ENCODE data around the gene LRRC36.

LRRC36 gene

DNA sequence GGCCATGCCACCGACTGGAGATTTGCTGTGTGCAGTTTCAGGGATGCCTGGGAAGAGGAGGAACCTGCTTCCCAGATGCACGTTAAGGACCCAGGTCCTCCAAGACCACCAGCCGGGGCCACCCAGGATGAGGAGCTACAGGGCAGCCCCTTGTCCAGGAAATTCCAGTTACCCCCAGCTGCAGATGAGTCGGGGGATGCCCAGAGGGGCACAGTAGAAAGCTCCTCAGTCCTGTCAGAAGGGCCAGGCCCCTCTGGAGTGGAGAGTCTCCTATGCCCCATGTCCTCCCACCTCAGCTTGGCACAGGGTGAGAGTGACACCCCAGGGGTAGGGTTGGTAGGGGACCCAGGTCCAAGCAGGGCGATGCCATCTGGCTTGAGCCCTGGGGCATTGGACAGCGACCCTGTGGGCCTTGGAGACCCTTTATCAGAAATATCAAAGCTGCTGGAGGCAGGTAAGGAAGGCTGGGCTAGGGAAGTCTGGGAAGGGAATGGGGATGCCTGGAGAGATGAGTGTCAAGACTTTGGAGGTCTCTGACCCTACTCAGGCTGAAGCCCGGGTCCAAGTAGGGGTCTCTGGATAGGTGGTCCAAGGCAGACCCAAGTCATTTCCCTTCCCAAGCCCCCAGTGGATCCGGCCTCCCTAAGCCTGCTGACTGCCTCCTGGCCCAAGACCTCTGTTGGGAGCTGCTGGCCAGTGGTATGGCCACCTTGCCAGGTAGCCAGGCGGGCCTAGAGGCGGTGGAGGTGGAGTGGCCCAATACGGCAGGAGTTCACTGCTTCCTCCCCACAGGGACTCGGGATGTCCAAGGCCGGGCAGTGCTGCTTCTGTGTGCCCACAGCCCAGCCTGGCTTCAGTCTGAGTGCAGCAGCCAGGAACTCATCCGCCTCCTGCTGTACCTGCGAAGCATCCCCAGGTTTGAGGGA is 46.3 kb upstream of the LRRC36 start:
- Histone ChIP-seq H3K4me1 (ENCODE audit: control extremely low read depth in 1 of 4, control insufficient read depth in 4 of 4, insufficient read depth in 4 of 4, low read length in 3 of 4) (peaks cover 0 to 21% (median 20%) of the 10 kb centered on the region in 4 experiments), H3K9me3 (ENCODE audit: control extremely low read depth in 1 of 5, control insufficient read depth in 4 of 5, insufficient read depth in 2 of 5, low read depth in 1 of 5, low read length in 4 of 5) (no peaks in the 10 kb centered on the region), H3K4me3 (ENCODE audit: control insufficient read depth in 1 of 7, extremely low read depth in 1 of 7, insufficient read depth in 4 of 7, low read depth in 2 of 7, low read length in 6 of 7) (peak overlapping the region in 1 of 7 experiments; percentile 76), H3K36me3 (ENCODE audit: control insufficient read depth in 4 of 4, insufficient read depth in 4 of 4, low read length in 3 of 4) (peaks cover 3 to 17% (median 7%) of the 10 kb centered on the region in 4 experiments), H3K27ac (ENCODE audit: insufficient read depth in 1 of 2, low read depth in 1 of 2, low read length in 2 of 2, poor library complexity in 1 of 2, severe bottlenecking in 2 of 2) (no peak overlapping the region), H3K27me3 (replicated peaks in 2 of 5; ENCODE audit: control insufficient read depth in 4 of 5, insufficient read depth in 5 of 5, low read length in 4 of 5) (no peaks in the 10 kb centered on the region)
- ChIA-PET CTCF (interaction anchor here (1.0 to 2.4 kb wide), 12 partner anchors 10 to 190 kb away, joined by 3 to 10 read pairs (median 4); no protein-coding TSS in a partner anchor), POLR2A (interaction anchor here (0.6 kb wide), 1 partner anchor 26 kb away, joined by 3 read pairs; no protein-coding TSS in a partner anchor)
- WGBS (ENCODE audit: insufficient coverage), result 98% methylated on average over 14 of the region's 15 CpGs
- no peak for DNase-seq

GRCh38 chr16:67281536-67282446 is 44.8 kb upstream of the LRRC36 start:
- POLR2A ChIA-PET, result interaction anchor here (0.6 kb wide), 1 partner anchor 27 kb away, joined by 3 read pairs; no protein-coding TSS in a partner anchor
- CTCF ChIA-PET, result interaction anchor here (1.1 to 2.4 kb wide), 14 partner anchors 8 to 118 kb away, joined by 3 to 10 read pairs (median 5); no protein-coding TSS in a partner anchor
- no peak overlapping the region for H3K4me3 ChIP-seq (ENCODE audit: control insufficient read depth in 1 of 7, extremely low read depth in 1 of 7, insufficient read depth in 4 of 7, low read depth in 2 of 7, low read length in 6 of 7)
- H3K9me3 ChIP-seq (ENCODE audit: control extremely low read depth in 1 of 5, control insufficient read depth in 4 of 5, insufficient read depth in 2 of 5, low read depth in 1 of 5, low read length in 4 of 5), result no peaks in the 10 kb centered on the region
- no peaks in the 10 kb centered on the region for H3K27me3 ChIP-seq (replicated peaks in 2 of 5; ENCODE audit: control insufficient read depth in 4 of 5, insufficient read depth in 5 of 5, low read length in 4 of 5)
- WGBS (ENCODE audit: insufficient coverage), result 95% methylated on average over 10 of the region's 14 CpGs
- no peak for DNase-seq
- H3K4me1 ChIP-seq (ENCODE audit: control extremely low read depth in 1 of 4, control insufficient read depth in 4 of 4, insufficient read depth in 4 of 4, low read length in 3 of 4), result peaks cover 0 to 21% (median 20%) of the 10 kb centered on the region in 4 experiments
- peaks cover 3 to 13% (median 5%) of the 10 kb centered on the region in 4 experiments for H3K36me3 ChIP-seq (ENCODE audit: control insufficient read depth in 4 of 4, insufficient read depth in 4 of 4, low read length in 3 of 4)
- H3K27ac ChIP-seq (ENCODE audit: insufficient read depth in 1 of 2, low read depth in 1 of 2, low read length in 2 of 2, poor library complexity in 1 of 2, severe bottlenecking in 2 of 2), result no peak overlapping the region

DNA sequence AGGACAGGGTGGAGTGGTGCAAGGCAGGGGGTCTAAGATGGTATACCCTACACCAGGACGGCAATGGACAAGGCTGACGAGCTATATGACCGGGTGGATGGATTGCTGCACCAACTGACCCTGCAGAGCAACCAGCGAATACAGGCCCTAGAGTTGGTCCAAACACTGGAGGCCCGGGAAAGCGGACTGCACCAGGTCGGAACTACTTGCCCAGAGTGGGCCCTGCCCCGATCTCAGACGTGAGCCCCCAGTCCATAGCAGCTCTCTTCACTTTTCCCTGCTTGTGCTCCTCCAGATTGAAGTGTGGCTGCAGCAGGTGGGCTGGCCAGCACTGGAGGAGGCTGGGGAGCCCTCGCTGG is 44.2 kb upstream of the LRRC36 start:
- H3K4me1 ChIP-seq (ENCODE audit: control extremely low read depth in 1 of 4, control insufficient read depth in 4 of 4, insufficient read depth in 4 of 4, low read length in 3 of 4), result peaks cover 0 to 21% (median 16%) of the 10 kb centered on the region in 4 experiments
- CTCF ChIA-PET, result interaction anchor here (1.1 to 2.4 kb wide), 7 partner anchors 18 to 118 kb away, joined by 3 to 10 read pairs (median 5); no protein-coding TSS in a partner anchor
- POLR2A ChIA-PET, result no interaction called here
- H3K27ac ChIP-seq (ENCODE audit: insufficient read depth in 1 of 2, low read depth in 1 of 2, low read length in 2 of 2, poor library complexity in 1 of 2, severe bottlenecking in 2 of 2), result no peak overlapping the region
- WGBS (ENCODE audit: insufficient coverage), result 94% methylated on average over 10 of the region's 10 CpGs
- H3K27me3 ChIP-seq (replicated peaks in 2 of 5; ENCODE audit: control insufficient read depth in 4 of 5, insufficient read depth in 5 of 5, low read length in 4 of 5), result no peaks in the 10 kb centered on the region
- DNase-seq, result no peak
- no peak overlapping the region for H3K4me3 ChIP-seq (ENCODE audit: control insufficient read depth in 1 of 7, extremely low read depth in 1 of 7, insufficient read depth in 4 of 7, low read depth in 2 of 7, low read length in 6 of 7)
- H3K36me3 ChIP-seq (ENCODE audit: control insufficient read depth in 4 of 4, insufficient read depth in 4 of 4, low read length in 3 of 4), result peaks cover under 1 to 11% (median 5%) of the 10 kb centered on the region in 4 experiments
- no peaks in the 10 kb centered on the region for H3K9me3 ChIP-seq (ENCODE audit: control extremely low read depth in 1 of 5, control insufficient read depth in 4 of 5, insufficient read depth in 2 of 5, low read depth in 1 of 5, low read length in 4 of 5)

DNA sequence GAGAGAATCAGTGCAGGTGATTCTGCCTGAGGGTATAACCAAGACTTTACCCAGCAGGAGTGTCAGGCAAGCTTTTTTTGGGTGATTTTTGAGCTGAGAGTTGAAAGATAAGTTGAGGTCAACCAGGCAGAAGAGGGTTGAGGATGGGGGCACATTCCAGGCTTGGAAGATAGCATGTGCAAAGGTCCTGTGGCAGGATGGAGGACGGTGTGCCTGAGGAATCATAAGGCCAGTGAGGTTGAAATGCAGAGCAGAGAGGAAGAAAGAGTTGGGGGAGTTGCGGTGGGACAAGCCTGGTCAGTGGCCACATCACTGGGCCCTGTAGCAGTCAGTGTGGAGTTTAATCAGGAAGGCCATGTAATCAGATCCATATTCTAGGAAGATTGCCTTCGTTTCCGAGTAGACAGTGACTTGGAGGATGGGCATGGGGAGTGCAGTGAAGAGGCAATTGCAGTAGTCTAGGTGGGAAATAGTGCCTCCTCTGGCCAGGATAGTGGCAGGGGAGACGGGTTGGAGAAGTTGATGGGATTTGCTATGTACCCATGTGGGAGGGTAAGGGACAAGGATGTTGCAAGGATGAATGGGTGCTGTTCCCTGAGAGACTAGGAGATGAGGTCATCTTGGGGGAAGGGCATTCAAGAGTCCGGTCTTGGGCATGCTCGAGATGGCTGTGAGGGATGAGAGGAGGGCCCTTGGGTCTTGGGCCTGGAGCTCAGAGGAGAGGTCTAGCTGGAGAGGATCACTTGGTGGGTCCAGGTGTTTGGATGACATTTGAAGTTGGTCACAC is 43.4 kb upstream of the LRRC36 start:
- no peak for DNase-seq
- Histone ChIP-seq H3K4me3 (ENCODE audit: control insufficient read depth in 1 of 7, extremely low read depth in 1 of 7, insufficient read depth in 4 of 7, low read depth in 2 of 7, low read length in 6 of 7) (no peak overlapping the region), H3K27ac (ENCODE audit: insufficient read depth in 1 of 2, low read depth in 1 of 2, low read length in 2 of 2, poor library complexity in 1 of 2, severe bottlenecking in 2 of 2) (no peak overlapping the region), H3K9me3 (ENCODE audit: control extremely low read depth in 1 of 5, control insufficient read depth in 4 of 5, insufficient read depth in 2 of 5, low read depth in 1 of 5, low read length in 4 of 5) (no peaks in the 10 kb centered on the region), H3K4me1 (ENCODE audit: control extremely low read depth in 1 of 4, control insufficient read depth in 4 of 4, insufficient read depth in 4 of 4, low read length in 3 of 4) (peaks cover 0 to 14% (median 8%) of the 10 kb centered on the region in 4 experiments), H3K27me3 (replicated peaks in 2 of 5; ENCODE audit: control insufficient read depth in 4 of 5, insufficient read depth in 5 of 5, low read length in 4 of 5) (no peaks in the 10 kb centered on the region), H3K36me3 (ENCODE audit: control insufficient read depth in 4 of 4, insufficient read depth in 4 of 4, low read length in 3 of 4) (peaks cover 0 to 13% (median 5%) of the 10 kb centered on the region in 4 experiments)
- WGBS (ENCODE audit: insufficient coverage), result 98% methylated on average over 7 of the region's 7 CpGs
- CTCF ChIA-PET, result interaction anchor here (1.3 kb wide), 1 partner anchor 23 kb away, joined by 3 read pairs; no protein-coding TSS in a partner anchor
- POLR2A ChIA-PET, result no interaction called here

- ChIA-PET CTCF (interaction anchor here (1.0 to 2.2 kb wide), 4 partner anchors 11 to 47 kb away, joined by 3 to 7 read pairs (median 4); no protein-coding TSS in a partner anchor), POLR2A (interaction anchor here (0.8 kb wide), 1 partner anchor 47 kb away, joined by 3 read pairs; no protein-coding TSS in a partner anchor)
- Histone ChIP-seq H3K27ac (ENCODE audit: insufficient read depth in 1 of 2, low read depth in 1 of 2, low read length in 2 of 2, poor library complexity in 1 of 2, severe bottlenecking in 2 of 2) (no peak overlapping the region), H3K27me3 (replicated peaks in 2 of 5; ENCODE audit: control insufficient read depth in 4 of 5, insufficient read depth in 5 of 5, low read length in 4 of 5) (no peaks in the 10 kb centered on the region), H3K4me1 (ENCODE audit: control extremely low read depth in 1 of 4, control insufficient read depth in 4 of 4, insufficient read depth in 4 of 4, low read length in 3 of 4) (peaks cover 0 to 8% (median 1%) of the 10 kb centered on the region in 4 experiments), H3K36me3 (ENCODE audit: control insufficient read depth in 4 of 4, insufficient read depth in 4 of 4, low read length in 3 of 4) (peaks cover 0 to 13% (median 5%) of the 10 kb centered on the region in 4 experiments), H3K9me3 (ENCODE audit: control extremely low read depth in 1 of 5, control insufficient read depth in 4 of 5, insufficient read depth in 2 of 5, low read depth in 1 of 5, low read length in 4 of 5) (no peaks in the 10 kb centered on the region), H3K4me3 (ENCODE audit: control insufficient read depth in 1 of 7, extremely low read depth in 1 of 7, insufficient read depth in 4 of 7, low read depth in 2 of 7, low read length in 6 of 7) (no peak overlapping the region)
- over 99% methylated on average over 18 of the region's 21 CpGs for WGBS (ENCODE audit: insufficient coverage)
- DNase-seq, result no peak
Observed at GRCh38 chr16:67283826-67284555, 42.6 kb upstream of the LRRC36 start.
